NCI-H2227 (cell line): ENCODE measurements around the gene NDST4.
"Not testable (repeated sequence)": the region's sequence is repeated elsewhere in the genome, so short reads cannot be mapped to it uniquely, and the experiment has no call there.

Experiments
- DNase-seq: peaks from one replicate; lab custom pipeline; 2025; ENCODE audit not compliant: unreplicated experiment; lab: John Stamatoyannopoulos, UW

The NDST4 gene

GRCh38 chr4:115058533-115058932 is 54.9 kb downstream of the NDST4 start:
- no peak for DNase-seq

- DNase-seq = no peak
Observed at GRCh38 chr4:115054836-115055235, 58.6 kb downstream of the NDST4 start.

- no peak for DNase-seq
Observed at GRCh38 chr4:115053313-115053712, 60.1 kb downstream of the NDST4 start.

GRCh38 chr4:115042496-115042895 is 70.9 kb downstream of the NDST4 start:
- no peak for DNase-seq

GRCh38 chr4:115030281-115030680 is 83.1 kb downstream of the NDST4 start:
- DNase-seq = no peak

- no peak for DNase-seq
Observed at GRCh38 chr4:115028682-115029410, 84.6 kb downstream of the NDST4 start.

- no peak for DNase-seq
Observed at GRCh38 chr4:114999880-115000279, 113.5 kb downstream of the NDST4 start.

GRCh38 chr4:114998316-114998715 is 115.1 kb downstream of the NDST4 start:
- DNase-seq = no peak

- DNase-seq = no peak
Observed at GRCh38 chr4:114997576-114998247, 115.7 kb downstream of the NDST4 start.

GRCh38 chr4:114986133-114986532 is 127.3 kb downstream of the NDST4 start:
- DNase-seq = no peak

GRCh38 chr4:114980932-114981708 is 132.3 kb downstream of the NDST4 start:
- DNase-seq = no peak

GRCh38 chr4:114980399-114980798 is 133.0 kb downstream of the NDST4 start:
- DNase-seq = not testable (repeated sequence)

GRCh38 chr4:114976901-114977300 is 136.5 kb downstream of the NDST4 start:
- DNase-seq = no peak

- DNase-seq = peak; percentile 45
Observed at GRCh38 chr4:114964026-114964425, 149.4 kb downstream of the NDST4 start.

- DNase-seq = peak; percentile 27
Observed at GRCh38 chr4:114945616-114946015, 167.8 kb downstream of the NDST4 start.

- peak; percentile 6 for DNase-seq
Observed at GRCh38 chr4:114941503-114941902, 171.9 kb downstream of the NDST4 start.

- DNase-seq = no peak
Observed at GRCh38 chr4:114927881-114928280, 185.5 kb downstream of the NDST4 start.

- no peak for DNase-seq
Observed at GRCh38 chr4:114926583-114926982, 186.8 kb downstream of the NDST4 start.

- DNase-seq = peak; percentile 13
Observed at GRCh38 chr4:114924311-114924710, 189.1 kb downstream of the NDST4 start.

- no peak for DNase-seq
Observed at GRCh38 chr4:114922592-114922933, 190.9 kb downstream of the NDST4 start.

GRCh38 chr4:114921790-114922591 is 191.4 kb downstream of the NDST4 start:
- peak; percentile 56 for DNase-seq
